OCI-LY1 (cell line): ENCODE data around the gene SEMA3F.

Experiments used
- H2AFZ ChIP-seq: fragments of 200-600 bp; sonication (generic), shearing (Covaris generic); 2 replicates; pipeline ENCODE4 v1.6.0; 2014; ENCODE audit warnings: antibody characterized with exemption, mild to moderate bottlenecking, low read length
- H3F3A ChIP-seq: fragments of 200-600 bp; sonication (generic), shearing (Covaris generic); 2 replicates; pipeline ENCODE4 v1.6.0; 2014; ENCODE audit warnings: mild to moderate bottlenecking, antibody characterized with exemption, low read length, moderate library complexity; ENCODE audit not compliant: insufficient read depth
- H3K27ac ChIP-seq: fragments of 200-600 bp; sonication (generic); 2 replicates; pipeline ENCODE4 v1.5.1; 2014; ENCODE audit warnings: low read length, mixed run types, mild to moderate bottlenecking, low read depth; ENCODE audit not compliant: poor library complexity, severe bottlenecking
- H3K27me3 ChIP-seq: fragments of 200-600 bp; sonication (generic); 2 replicates; pipeline ENCODE4 v1.6.0; 2014; ENCODE audit warnings: antibody characterized with exemption, mild to moderate bottlenecking, low read length, moderate library complexity; ENCODE audit not compliant: insufficient read depth
- H3K36me3 ChIP-seq: fragments of 200-600 bp; sonication (generic); 2 replicates; pipeline ENCODE4 v1.6.1; 2014; ENCODE audit warnings: mild to moderate bottlenecking, antibody characterized with exemption, low read length, moderate library complexity, mixed read lengths; ENCODE audit not compliant: insufficient read depth
- H3K4me1 ChIP-seq: fragments of 200-600 bp; sonication (generic); 2 replicates; pipeline ENCODE4 v1.5.1; 2014; ENCODE audit warnings: mild to moderate bottlenecking, low read length, moderate library complexity; ENCODE audit not compliant: insufficient read depth, severe bottlenecking
- H3K4me2 ChIP-seq: fragments of 200-600 bp; sonication (generic), shearing (Covaris generic); 2 replicates; pipeline ENCODE4 v1.6.1; 2014; ENCODE audit warnings: low read length
- H3K4me3 ChIP-seq: fragments of 200-600 bp; sonication (generic); 2 replicates; pipeline ENCODE4 v1.5.1; 2014; ENCODE audit warnings: low read length, low read depth, mild to moderate bottlenecking, mixed read lengths; ENCODE audit not compliant: poor library complexity, severe bottlenecking
- H3K79me2 ChIP-seq: fragments of 200-600 bp; shearing (Covaris generic); 2 replicates; pipeline ENCODE4 v1.6.1; 2016; ENCODE audit warnings: mixed run types, low read length, mixed read lengths; ENCODE audit not compliant: insufficient read depth
- H3K9ac ChIP-seq: fragments of 200-600 bp; sonication (generic), shearing (Covaris generic); 2 replicates; pipeline ENCODE4 v1.6.1; 2014; ENCODE audit warnings: mild to moderate bottlenecking, low read length, mixed read lengths
- H3K9me2 ChIP-seq: fragments of 200-600 bp; sonication (generic), shearing (Covaris generic); 2 replicates; pipeline ENCODE4 v1.6.1; 2014; ENCODE audit warnings: low read depth, mild to moderate bottlenecking, low read length, mixed read lengths
- H3K9me3 ChIP-seq: fragments of 200-600 bp; shearing (Covaris generic); 2 replicates; pipeline ENCODE4 v1.6.1; 2014; ENCODE audit warnings: low read length, mixed read lengths
- H4K20me1 ChIP-seq: fragments of 200-600 bp; sonication (generic), shearing (Covaris generic); 2 replicates; pipeline ENCODE4 v1.6.0; 2016; ENCODE audit warnings: mild to moderate bottlenecking, low read length; ENCODE audit not compliant: insufficient read depth
- CTCF ChIP-seq: fragments of 200-600 bp; sonication (generic), shearing (Covaris generic); IDR thresholded peaks from 2 replicates; pipeline ENCODE4 v1.5.1; 2017; ENCODE audit warnings: mild to moderate bottlenecking, antibody characterized with exemption, low read length, moderate library complexity, mixed read lengths
- EZH2 ChIP-seq: fragments of 200-600 bp; sonication (generic), shearing (Covaris generic); IDR thresholded peaks from 2 replicates; pipeline ENCODE4 v1.8.0; 2017; ENCODE audit warnings: borderline replicate concordance, mixed run types, mild to moderate bottlenecking, antibody characterized with exemption, low read length, moderate library complexity, mixed read lengths

SEMA3F gene

GRCh38 chr3:50147447-50147846 lies 7.7 kb upstream of the SEMA3F start:
- no peaks in the 10 kb centered on the region for H3F3A ChIP-seq
- no peak overlapping the region for H3K9ac ChIP-seq
- H3K4me1 ChIP-seq, result no peaks in the 10 kb centered on the region
- H3K9me3 ChIP-seq, result no peaks in the 10 kb centered on the region
- H3K4me3 ChIP-seq, result no peak overlapping the region
- H3K27ac ChIP-seq, result no peak overlapping the region
- H3K79me2 ChIP-seq, result no peaks in the 10 kb centered on the region
- H4K20me1 ChIP-seq, result no peaks in the 10 kb centered on the region
- H3K27me3 ChIP-seq, result peaks cover 4% of the 10 kb centered on the region
- H2AFZ ChIP-seq, result no peak overlapping the region
- no peaks in the 10 kb centered on the region for H3K36me3 ChIP-seq
- H3K4me2 ChIP-seq, result no peak overlapping the region
- TF ChIP-seq CTCF (no peak), EZH2 (no peak)
- H3K9me2 ChIP-seq, result no peaks in the 10 kb centered on the region

- Histone ChIP-seq H3K27ac (no peak overlapping the region), H3K4me3 (no peak overlapping the region), H3K4me2 (no peak overlapping the region), H3K9me3 (no peaks in the 10 kb centered on the region), H3K36me3 (no peaks in the 10 kb centered on the region), H3K4me1 (no peaks in the 10 kb centered on the region), H3K79me2 (no peaks in the 10 kb centered on the region), H2AFZ (no peak overlapping the region), H3K9me2 (no peaks in the 10 kb centered on the region), H3F3A (no peaks in the 10 kb centered on the region), H3K9ac (no peak overlapping the region), H4K20me1 (no peaks in the 10 kb centered on the region), H3K27me3 (peaks cover 4% of the 10 kb centered on the region)
- TF ChIP-seq EZH2 (no peak), CTCF (no peak)
Observed at GRCh38 chr3:50147861-50148260, 7.3 kb upstream of the SEMA3F start.

GRCh38 chr3:50150404-50150750 lies 4.7 kb upstream of the SEMA3F start:
- Histone ChIP-seq H3K4me2 (no peak overlapping the region), H3K79me2 (no peaks in the 10 kb centered on the region), H3K27me3 (no peaks in the 10 kb centered on the region), H3F3A (no peaks in the 10 kb centered on the region), H3K27ac (no peak overlapping the region), H3K9me2 (no peaks in the 10 kb centered on the region), H3K9ac (no peak overlapping the region), H3K36me3 (no peaks in the 10 kb centered on the region), H3K4me1 (peaks cover 6% of the 10 kb centered on the region), H3K4me3 (no peak overlapping the region), H2AFZ (no peak overlapping the region), H4K20me1 (no peaks in the 10 kb centered on the region), H3K9me3 (no peaks in the 10 kb centered on the region)
- TF ChIP-seq EZH2 (no peak), CTCF (no peak)
